Endodermal cell (in vitro differentiated cells): ENCODE measurements around the gene DNAAF1. TPM values are rescaled to one million over a fixed set of nuclear protein-coding genes. Genes with fewer than 3 reads are reported as not detected.

Experiments used
- DNase-seq: peaks from one replicate; pipeline ENCODE4 v3.0.0-alpha.2; 2017
- H3K27ac ChIP-seq: 2 replicates; pipeline ENCODE4 v1.5.1; 2013; ENCODE audit warnings: mild to moderate bottlenecking, low read depth, low read length, moderate library complexity
- H3K27me3 ChIP-seq: 2 replicates; pipeline ENCODE4 v1.6.1; 2013; ENCODE audit warnings: mild to moderate bottlenecking, low read length, moderate library complexity; ENCODE audit not compliant: insufficient read depth, control insufficient read depth, poor library complexity, severe bottlenecking
- H3K36me3 ChIP-seq: 2 replicates; pipeline ENCODE4 v1.7.0; 2013; ENCODE audit warnings: mild to moderate bottlenecking, low read length, moderate library complexity; ENCODE audit not compliant: control insufficient read depth, insufficient read depth
- H3K4me1 ChIP-seq: one replicate; pipeline ENCODE4 v1.7.0; 2013; ENCODE audit warnings: low read length; ENCODE audit not compliant: control insufficient read depth, insufficient read depth
- H3K4me3 ChIP-seq: 2 replicates; pipeline ENCODE4 v1.5.1; 2013; ENCODE audit warnings: mild to moderate bottlenecking, low read length, moderate library complexity
- H3K9ac ChIP-seq: 2 replicates; pipeline ENCODE4 v1.6.1; 2013; ENCODE audit warnings: mild to moderate bottlenecking, low read length, moderate library complexity; ENCODE audit not compliant: poor library complexity, severe bottlenecking; ENCODE audit errors: extremely low read depth
- H3K9me3 ChIP-seq: 2 replicates; pipeline ENCODE4 v1.6.1; 2013; ENCODE audit warnings: mild to moderate bottlenecking, low read length, moderate library complexity; ENCODE audit not compliant: control insufficient read depth
- H3K27ac Mint-ChIP-seq: 2 replicates; pipeline ENCODE4 v1.8.0; 2020; ENCODE audit warnings: mixed read lengths
- H3K27me3 Mint-ChIP-seq: 2 replicates; pipeline ENCODE4 v1.8.0; 2021; ENCODE audit warnings: mild to moderate bottlenecking, mixed read lengths; ENCODE audit not compliant: insufficient read depth
- H3K36me3 Mint-ChIP-seq: 2 replicates; pipeline ENCODE4 v1.8.0; 2020; ENCODE audit warnings: low read depth, mixed read lengths
- H3K4me1 Mint-ChIP-seq: 2 replicates; pipeline ENCODE4 v1.8.0; 2020; ENCODE audit warnings: mixed read lengths
- H3K4me3 Mint-ChIP-seq: 2 replicates; pipeline ENCODE4 v1.8.0; 2020; ENCODE audit warnings: mild to moderate bottlenecking, moderate library complexity, mixed read lengths
- H3K9me3 Mint-ChIP-seq: 2 replicates; pipeline ENCODE4 v1.8.0; 2020; ENCODE audit warnings: mild to moderate bottlenecking, mixed read lengths
- WGBS, 2 experiments: methylation state at CpG; one replicate each; pipeline versions ENCODE4 v1.1.5 to v1.1.7; 2013; ENCODE audit warnings: missing lambda C conversion rate in 2 of 2, mixed read lengths in 1 of 2; ENCODE audit not compliant: insufficient coverage in 1 of 2, insufficient read length in 1 of 2; 5-methylcytosine and 5-hydroxymethylcytosine counted together
- total RNA-seq, 2 donors: library from RNA; stranded (reverse); fragmentation: NEBNext Ultra II Directional in 1 of 2; extraction: Animal tissue kit (Norgen Biotek cat#: 25700) in 1 of 2; gene quantifications; 2 replicates in 1 of 2; 3 replicates in 1 of 2; pipeline ENCODE4 v1.2.1, GENCODE V29; 2021
- TF ChIP-seq, protein P1 (sequence below): fragments of 200-600 bp; sonication (generic); conservative IDR thresholded peaks from 2 replicates; pipeline ENCODE4 v1.5.0; 2021; ENCODE audit warnings: antibody characterized with exemption, mild to moderate bottlenecking

The DNAAF1 gene
- total RNA-seq, 2 donors from 2014 or later: 0.59 to 0.66 TPM

GRCh38 chr16:84155226-84155625 lies 10.1 kb downstream of the DNAAF1 start:
- Mint-ChIP-seq H3K4me1 (no peaks in the 10 kb centered on the region), H3K27ac (no peak overlapping the region), H3K36me3 (no peaks in the 10 kb centered on the region), H3K4me3 (no peak overlapping the region), H3K9me3 (no peaks in the 10 kb centered on the region), H3K27me3 (no peaks in the 10 kb centered on the region)
- Histone ChIP-seq H3K9ac (no peak overlapping the region), H3K27ac (no peak overlapping the region), H3K27me3 (no peaks in the 10 kb centered on the region), H3K4me3 (no peak overlapping the region), H3K4me1 (no peaks in the 10 kb centered on the region), H3K36me3 (no peaks in the 10 kb centered on the region), H3K9me3 (no peaks in the 10 kb centered on the region)
- WGBS, 2 experiments: 91 to 94% methylated on average over 4 of the region's 4 CpGs
- no peak for DNase-seq
- TF ChIP-seq, protein P1, sequence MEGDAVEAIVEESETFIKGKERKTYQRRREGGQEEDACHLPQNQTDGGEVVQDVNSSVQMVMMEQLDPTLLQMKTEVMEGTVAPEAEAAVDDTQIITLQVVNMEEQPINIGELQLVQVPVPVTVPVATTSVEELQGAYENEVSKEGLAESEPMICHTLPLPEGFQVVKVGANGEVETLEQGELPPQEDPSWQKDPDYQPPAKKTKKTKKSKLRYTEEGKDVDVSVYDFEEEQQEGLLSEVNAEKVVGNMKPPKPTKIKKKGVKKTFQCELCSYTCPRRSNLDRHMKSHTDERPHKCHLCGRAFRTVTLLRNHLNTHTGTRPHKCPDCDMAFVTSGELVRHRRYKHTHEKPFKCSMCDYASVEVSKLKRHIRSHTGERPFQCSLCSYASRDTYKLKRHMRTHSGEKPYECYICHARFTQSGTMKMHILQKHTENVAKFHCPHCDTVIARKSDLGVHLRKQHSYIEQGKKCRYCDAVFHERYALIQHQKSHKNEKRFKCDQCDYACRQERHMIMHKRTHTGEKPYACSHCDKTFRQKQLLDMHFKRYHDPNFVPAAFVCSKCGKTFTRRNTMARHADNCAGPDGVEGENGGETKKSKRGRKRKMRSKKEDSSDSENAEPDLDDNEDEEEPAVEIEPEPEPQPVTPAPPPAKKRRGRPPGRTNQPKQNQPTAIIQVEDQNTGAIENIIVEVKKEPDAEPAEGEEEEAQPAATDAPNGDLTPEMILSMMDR: no peak

- no peaks in the 10 kb centered on the region for H3K9me3 Mint-ChIP-seq
- no peaks in the 10 kb centered on the region for H3K27me3 ChIP-seq
- 90 to 95% methylated on average over 2 to 6 of the region's 6 CpGs for WGBS, 2 experiments
- TF ChIP-seq, protein P1: no peak
- H3K9ac ChIP-seq: no peak overlapping the region
- no peak overlapping the region for H3K27ac Mint-ChIP-seq
- no peak overlapping the region for H3K4me3 ChIP-seq
- no peaks in the 10 kb centered on the region for H3K27me3 Mint-ChIP-seq
- H3K4me1 Mint-ChIP-seq: no peaks in the 10 kb centered on the region
- H3K4me1 ChIP-seq: no peaks in the 10 kb centered on the region
- no peak for DNase-seq
- no peaks in the 10 kb centered on the region for H3K36me3 Mint-ChIP-seq
- H3K36me3 ChIP-seq: no peaks in the 10 kb centered on the region
- H3K27ac ChIP-seq: no peak overlapping the region
- H3K4me3 Mint-ChIP-seq: no peak overlapping the region
- H3K9me3 ChIP-seq: no peaks in the 10 kb centered on the region
Measured at GRCh38 chr16:84155771-84156170, 10.7 kb downstream of the DNAAF1 start.

DNA sequence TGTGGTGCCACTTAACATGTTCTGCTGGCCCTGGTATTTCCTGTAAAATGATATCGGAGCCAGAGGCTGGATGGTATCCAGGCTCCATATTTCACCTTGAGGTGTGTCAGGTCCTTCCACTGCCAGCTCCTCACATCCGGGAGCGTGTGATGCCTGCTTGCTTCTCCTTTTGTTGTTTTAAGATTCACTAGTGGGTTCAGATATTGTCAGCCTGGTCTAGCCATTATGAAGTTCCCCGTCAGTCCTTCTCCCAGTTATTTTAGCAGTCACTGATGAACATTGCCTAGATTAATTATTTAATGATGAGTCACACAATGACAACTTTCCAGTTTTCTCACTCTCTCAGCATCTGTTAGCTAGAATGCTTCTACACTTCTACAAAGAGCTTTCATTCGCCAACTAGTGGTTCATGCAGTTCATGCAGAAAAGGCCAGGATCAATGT lies 11.3 kb downstream of the DNAAF1 start:
- Histone ChIP-seq H3K27me3 (no peaks in the 10 kb centered on the region), H3K4me1 (no peaks in the 10 kb centered on the region), H3K27ac (no peak overlapping the region), H3K9ac (no peak overlapping the region), H3K9me3 (no peaks in the 10 kb centered on the region), H3K36me3 (no peaks in the 10 kb centered on the region), H3K4me3 (no peak overlapping the region)
- H3K4me3 Mint-ChIP-seq: no peak overlapping the region
- 85 to 93% methylated on average over 5 of the region's 5 CpGs for WGBS, 2 experiments
- H3K4me1 Mint-ChIP-seq: no peaks in the 10 kb centered on the region
- no peaks in the 10 kb centered on the region for H3K36me3 Mint-ChIP-seq
- H3K9me3 Mint-ChIP-seq: no peaks in the 10 kb centered on the region
- no peak overlapping the region for H3K27ac Mint-ChIP-seq
- TF ChIP-seq, protein P1: peak; percentile 48
- no peak for DNase-seq
- H3K27me3 Mint-ChIP-seq: no peaks in the 10 kb centered on the region
